RWPE2 (cell line): ENCODE measurements around the gene TEX51.

Experiments used
- ATAC-seq: fragments of 200-7000 bp; cut with Tn5 transposase; 3 replicates; pipeline ENCODE4 v1.9.1; 2021; ENCODE audit warnings: low read depth
- DNase-seq: peaks from one replicate; pipeline ENCODE4 v3.0.0-alpha.2; 2020; ENCODE audit warnings: low spot score
- H3K27ac ChIP-seq: fragments of 450-650 bp; 2 replicates; pipeline ENCODE4 v1.5.1; 2017; ENCODE audit warnings: mild to moderate bottlenecking; ENCODE audit not compliant: poor library complexity, severe bottlenecking
- H3K27me3 ChIP-seq: fragments of 250-450 bp; sonication (Bioruptor Pico); 2 replicates; pipeline ENCODE4 v1.5.1; 2021; ENCODE audit warnings: mild to moderate bottlenecking, moderate library complexity; ENCODE audit not compliant: insufficient read depth, poor library complexity, severe bottlenecking
- H3K36me3 ChIP-seq: fragments of 250-450 bp; sonication (Bioruptor Pico); 2 replicates; pipeline ENCODE4 v1.5.1; 2020; ENCODE audit warnings: low read depth, mild to moderate bottlenecking, moderate library complexity
- H3K4me1 ChIP-seq: fragments of 250-450 bp; sonication (Bioruptor Pico); 2 replicates; pipeline ENCODE4 v1.5.1; 2021; ENCODE audit warnings: mild to moderate bottlenecking, moderate library complexity; ENCODE audit not compliant: insufficient read depth, poor library complexity, severe bottlenecking
- H3K4me3 ChIP-seq: fragments of 250-450 bp; sonication (Bioruptor Pico); 2 replicates; pipeline ENCODE4 v1.5.1; 2021; ENCODE audit warnings: mild to moderate bottlenecking, moderate library complexity; ENCODE audit not compliant: severe bottlenecking
- H3K9me3 ChIP-seq: fragments of 250-450 bp; sonication (Bioruptor Pico); 2 replicates; pipeline ENCODE4 v1.5.1; 2021; ENCODE audit warnings: mild to moderate bottlenecking, moderate library complexity; ENCODE audit not compliant: severe bottlenecking
- TF ChIP-seq, protein P1 (sequence below): fragments of 450-650 bp; IDR thresholded peaks from one replicate; pipeline ENCODE4 v1.5.1; 2017; ENCODE audit warnings: mild to moderate bottlenecking, moderate library complexity; ENCODE audit not compliant: poor library complexity, severe bottlenecking

Gene TEX51

DNA sequence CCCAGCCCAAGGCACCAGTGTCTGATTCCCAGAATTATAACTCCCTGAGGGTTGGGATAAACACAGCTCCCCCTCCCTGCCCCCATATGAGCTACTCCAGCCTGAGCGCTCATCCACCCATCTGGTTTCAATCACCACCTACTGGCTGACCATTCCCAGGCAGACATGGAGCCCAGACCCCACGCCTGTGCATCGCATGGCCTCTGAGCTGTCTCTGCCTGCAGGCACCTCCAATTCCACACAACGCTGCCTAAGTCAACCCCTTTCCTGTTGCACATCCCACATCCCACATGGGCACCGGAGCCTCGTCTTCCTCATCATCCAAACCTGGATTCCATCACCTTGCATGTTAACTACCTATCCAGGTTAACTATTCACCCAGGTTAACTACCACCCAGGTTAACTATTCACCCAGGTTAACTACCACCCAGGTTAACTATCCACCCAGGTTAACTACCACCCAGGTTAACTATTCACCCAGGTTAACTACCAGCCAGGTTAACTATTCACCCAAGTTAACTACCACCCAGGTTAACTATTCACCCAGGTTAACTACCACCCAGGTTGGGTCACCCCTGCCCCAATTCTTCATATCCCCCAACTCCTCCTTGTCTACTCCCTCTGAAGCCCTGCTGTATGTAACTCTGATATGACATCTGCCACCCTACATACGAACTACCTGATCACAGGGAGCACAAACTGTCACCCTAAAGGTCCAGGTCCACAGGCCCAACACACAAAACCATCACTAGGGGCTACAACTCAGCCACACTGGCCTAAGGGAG is 47.8 kb downstream of the TEX51 start:
- no peak for DNase-seq
- Histone ChIP-seq H3K4me1 (no peaks in the 10 kb centered on the region), H3K9me3 (no peaks in the 10 kb centered on the region), H3K27me3 (peaks cover 8% of the 10 kb centered on the region), H3K4me3 (no peak overlapping the region), H3K36me3 (no peaks in the 10 kb centered on the region), H3K27ac (no peak overlapping the region)
- ATAC-seq, result no peak
- TF ChIP-seq, protein P1, sequence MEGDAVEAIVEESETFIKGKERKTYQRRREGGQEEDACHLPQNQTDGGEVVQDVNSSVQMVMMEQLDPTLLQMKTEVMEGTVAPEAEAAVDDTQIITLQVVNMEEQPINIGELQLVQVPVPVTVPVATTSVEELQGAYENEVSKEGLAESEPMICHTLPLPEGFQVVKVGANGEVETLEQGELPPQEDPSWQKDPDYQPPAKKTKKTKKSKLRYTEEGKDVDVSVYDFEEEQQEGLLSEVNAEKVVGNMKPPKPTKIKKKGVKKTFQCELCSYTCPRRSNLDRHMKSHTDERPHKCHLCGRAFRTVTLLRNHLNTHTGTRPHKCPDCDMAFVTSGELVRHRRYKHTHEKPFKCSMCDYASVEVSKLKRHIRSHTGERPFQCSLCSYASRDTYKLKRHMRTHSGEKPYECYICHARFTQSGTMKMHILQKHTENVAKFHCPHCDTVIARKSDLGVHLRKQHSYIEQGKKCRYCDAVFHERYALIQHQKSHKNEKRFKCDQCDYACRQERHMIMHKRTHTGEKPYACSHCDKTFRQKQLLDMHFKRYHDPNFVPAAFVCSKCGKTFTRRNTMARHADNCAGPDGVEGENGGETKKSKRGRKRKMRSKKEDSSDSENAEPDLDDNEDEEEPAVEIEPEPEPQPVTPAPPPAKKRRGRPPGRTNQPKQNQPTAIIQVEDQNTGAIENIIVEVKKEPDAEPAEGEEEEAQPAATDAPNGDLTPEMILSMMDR, result no peak

- no peaks in the 10 kb centered on the region for H3K4me1 ChIP-seq
- ATAC-seq, result no peak
- no peak for DNase-seq
- H3K27me3 ChIP-seq, result peaks cover 6% of the 10 kb centered on the region
- H3K9me3 ChIP-seq, result no peaks in the 10 kb centered on the region
- no peak overlapping the region for H3K27ac ChIP-seq
- no peaks in the 10 kb centered on the region for H3K36me3 ChIP-seq
- TF ChIP-seq, protein P1, result no peak
- H3K4me3 ChIP-seq, result no peak overlapping the region
Observed at GRCh38 chr2:126947103-126947429, 48.4 kb downstream of the TEX51 start.

GRCh38 chr2:126949775-126950174 is 51.1 kb downstream of the TEX51 start:
- Histone ChIP-seq H3K27me3 (peaks cover 20% of the 10 kb centered on the region), H3K9me3 (no peaks in the 10 kb centered on the region), H3K4me1 (no peaks in the 10 kb centered on the region), H3K4me3 (no peak overlapping the region), H3K36me3 (no peaks in the 10 kb centered on the region), H3K27ac (no peak overlapping the region)
- TF ChIP-seq, protein P1, result no peak
- ATAC-seq, result no peak
- no peak for DNase-seq

DNA sequence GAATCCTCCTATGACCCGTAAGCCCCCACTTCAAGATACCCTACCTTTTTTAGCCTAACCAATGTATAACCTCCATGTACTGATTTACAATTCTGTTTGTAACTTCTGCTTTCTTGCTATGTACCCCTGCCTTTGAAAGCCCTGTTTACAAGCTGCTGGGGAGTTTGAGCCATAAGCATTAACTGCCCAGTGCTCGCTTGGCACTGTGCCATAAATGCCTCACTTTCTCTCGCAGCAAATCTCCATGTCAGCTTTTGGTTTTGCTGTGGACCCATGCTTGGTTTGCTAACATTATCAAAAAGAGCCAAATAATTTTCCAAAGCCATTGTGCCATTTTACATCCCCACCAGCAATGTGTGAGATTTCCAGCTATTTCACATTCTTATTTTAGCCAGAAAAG is 51.8 kb downstream of the TEX51 start:
- Histone ChIP-seq H3K27ac (no peak overlapping the region), H3K4me3 (no peak overlapping the region), H3K9me3 (no peaks in the 10 kb centered on the region), H3K4me1 (no peaks in the 10 kb centered on the region), H3K27me3 (peaks cover 26% of the 10 kb centered on the region), H3K36me3 (no peaks in the 10 kb centered on the region)
- ATAC-seq, result no peak
- no peak for DNase-seq
- TF ChIP-seq, protein P1, result no peak
